Heart right ventricle (tissue), 16 donors: Measurements from ENCODE around the gene ABR. TPM values are rescaled to one million over a fixed set of nuclear protein-coding genes. Genes with fewer than 3 reads are reported as not detected.

Experiments used
- ATAC-seq, 8 donors: fragments of 200-7000 bp; cut with Tn5 transposase; one replicate each; pipeline ENCODE4 v1.9.1; 2020; ENCODE audit warnings: mild to moderate bottlenecking in 8 of 8, moderate library complexity in 8 of 8, moderate number of reproducible peaks in 1 of 8
- DNase-seq, 2 donors: peaks; one replicate each; pipeline ENCODE4 v3.0.0-alpha.2; 2020
- H3K27ac ChIP-seq, 10 donors: fragments of 200-600 bp; sonication (generic) in 2 of 10; one replicate each; pipeline versions ENCODE4 v1.5.0 to v1.8.0; 2020 to 2022; ENCODE audit warnings: mild to moderate bottlenecking in 3 of 10
- H3K27me3 ChIP-seq, 7 donors: fragments of 200-600 bp; one replicate each; pipeline ENCODE4 v1.8.0; 2021 to 2022; ENCODE audit warnings: mild to moderate bottlenecking in 2 of 7
- H3K36me3 ChIP-seq, 9 donors: fragments of 200-600 bp; sonication (generic) in 1 of 9; one replicate each; pipeline versions ENCODE4 v1.5.0 to v1.8.0; 2020 to 2022; ENCODE audit warnings: mild to moderate bottlenecking in 2 of 9
- H3K4me1 ChIP-seq, 9 donors: fragments of 200-600 bp; sonication (generic) in 1 of 9; one replicate each; pipeline versions ENCODE4 v1.5.0 to v1.8.0; 2020 to 2022; ENCODE audit warnings: mild to moderate bottlenecking in 4 of 9
- H3K4me3 ChIP-seq, 10 donors: fragments of 200-600 bp; sonication (generic) in 2 of 10; one replicate each; pipeline versions ENCODE4 v1.5.0 to v1.8.0; 2020 to 2022; ENCODE audit warnings: mild to moderate bottlenecking in 7 of 10, moderate library complexity in 2 of 10
- H3K9me3 ChIP-seq, 11 donors: fragments of 200-600 bp in 10 of 11; sonication (generic) in 2 of 11; one replicate each; pipeline versions ENCODE4 v1.5.0 to v1.8.0; 2013 to 2022; ENCODE audit warnings: mild to moderate bottlenecking in 2 of 11, control low read depth in 1 of 11, moderate library complexity in 1 of 11
- WGBS, 2 donors: extraction: QIAGEN DNeasy Blood & Tissue Kit; methylation state at CpG; one replicate each; pipeline ENCODE4 v1.1.7; 2013; ENCODE audit warnings: inconsistent platforms in 1 of 2; 5-methylcytosine and 5-hydroxymethylcytosine counted together
- intact Hi-C, 10 donors: fragments of 100-400 bp; cut with DNase I; formaldehyde crosslinking; loops; one replicate each; pipeline versions ENCODE4 v1.11.1 to v1.14.2; 2022
- polyA plus RNA-seq, 2 donors: library from polyadenylated mRNA; stranded (reverse); fragments of 200-250 nt; gene quantifications; one replicate each; pipeline ENCODE4 v1.2.3, GENCODE V29; 2013
- total RNA-seq, 10 donors: library from RNA; stranded (reverse); fragmentation: NEBNext Ultra II Directional in 3 of 10; extraction: Animal tissue kit (Norgen Biotek cat#: 25700) in 3 of 10; gene quantifications; one replicate each; pipeline versions ENCODE4 v1.2.1 to v1.2.4, GENCODE V29; 2021 to 2023
- TF ChIP-seq, protein P1 (sequence below), 9 donors: fragments of 200-600 bp; sonication (generic) in 2 of 9; IDR thresholded peaks; one replicate each; pipeline versions ENCODE4 v1.5.0 to v1.8.0; 2021 to 2022; ENCODE audit warnings: antibody characterized with exemption in 9 of 9, mild to moderate bottlenecking in 5 of 9, moderate library complexity in 1 of 9
- donor health status: Arrhythmogenic right ventricular cardiomyopathy.
- donor health status: ischemic (EF 13 %, LVEDD 7.1; RV severe dilation, severe dysfunction).
- donor health status: healthy with polysubstance abuse.
- donor health status: DM: no; HTN: yes; CAD: no.
- donor health status: DM: no; HTN: no; CAD: no.
- donor health status: ischemic (EF 25% LVEDD 6.9; RV normal size, moderate dysfunction).
- donor health status: ischemic (EF 25% LVEDD 5.7; RV mildly dilated, moderate dysfunction).
- donor health status: healthy.
- donor health status: DM: yes; HTN: yes; CAD: no.
- donor health status: Ischemic cardiomyopathy.
- donor health status: ischemic (EF 35%, LVEDD 5.7; RV mildly dilated, moderate dysfunction).
- donor health status: nonischemic (EF 11% LVEDD 7.7; RV severe dilation, severe dysfunction).
- donor health status: DM: yes; HTN: yes; CAD: no.
- donor health status: PGD.
- donor health status: ischemic (EF 29% LVEDD 5.4; RV normal size, mild dysfunction).
- donor health status: nonischemic (EF 23%, LVEDD 6.1; RV moderate dilation, normal function).

Gene ABR
- total and polyA plus RNA-seq, 12 donors = 49.1 to 173 (median 143) TPM

DNA sequence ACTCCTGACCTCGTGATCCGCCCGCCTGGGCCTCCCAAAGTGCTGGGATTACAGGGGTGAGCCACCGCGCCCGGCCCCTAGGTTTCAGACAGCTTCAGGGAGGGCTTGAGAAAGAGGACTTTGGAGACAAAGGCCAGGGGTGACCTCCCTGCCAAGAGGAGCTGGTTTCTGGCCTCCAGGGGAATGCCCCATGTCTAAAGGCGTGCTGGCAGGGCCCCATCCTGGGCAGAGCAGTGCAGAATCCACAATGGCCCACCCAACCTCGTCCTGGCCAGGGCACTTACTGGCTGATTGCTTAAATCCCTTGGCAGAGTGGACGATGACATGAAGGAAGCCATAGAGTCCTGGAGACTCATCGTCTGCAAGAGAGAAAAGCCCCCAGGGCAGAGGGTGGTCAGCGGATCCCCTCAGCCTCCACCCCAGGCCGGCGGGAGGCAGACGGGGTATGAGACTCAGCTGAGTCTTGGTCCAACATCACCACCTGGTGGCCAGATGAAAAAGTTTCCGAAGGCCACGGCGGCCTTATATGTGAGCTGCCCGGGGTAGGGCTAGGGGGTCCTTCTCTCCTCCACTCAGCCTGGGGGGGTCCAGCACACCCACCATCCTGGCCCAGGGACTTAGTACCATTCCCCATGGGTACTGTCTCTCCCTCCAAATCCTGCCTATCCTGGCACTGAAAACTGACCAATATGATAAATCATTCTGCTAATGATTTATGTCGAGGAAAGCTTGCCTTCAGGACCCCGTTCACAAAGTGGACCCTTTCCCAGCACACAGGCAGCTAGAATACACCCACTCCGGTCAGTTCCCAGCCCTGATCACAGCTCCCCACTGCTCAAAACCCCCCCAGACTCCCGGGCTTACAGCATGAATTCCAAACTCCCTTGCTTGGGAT lies 123.8 kb downstream of the ABR start:
- TF ChIP-seq, protein P1, sequence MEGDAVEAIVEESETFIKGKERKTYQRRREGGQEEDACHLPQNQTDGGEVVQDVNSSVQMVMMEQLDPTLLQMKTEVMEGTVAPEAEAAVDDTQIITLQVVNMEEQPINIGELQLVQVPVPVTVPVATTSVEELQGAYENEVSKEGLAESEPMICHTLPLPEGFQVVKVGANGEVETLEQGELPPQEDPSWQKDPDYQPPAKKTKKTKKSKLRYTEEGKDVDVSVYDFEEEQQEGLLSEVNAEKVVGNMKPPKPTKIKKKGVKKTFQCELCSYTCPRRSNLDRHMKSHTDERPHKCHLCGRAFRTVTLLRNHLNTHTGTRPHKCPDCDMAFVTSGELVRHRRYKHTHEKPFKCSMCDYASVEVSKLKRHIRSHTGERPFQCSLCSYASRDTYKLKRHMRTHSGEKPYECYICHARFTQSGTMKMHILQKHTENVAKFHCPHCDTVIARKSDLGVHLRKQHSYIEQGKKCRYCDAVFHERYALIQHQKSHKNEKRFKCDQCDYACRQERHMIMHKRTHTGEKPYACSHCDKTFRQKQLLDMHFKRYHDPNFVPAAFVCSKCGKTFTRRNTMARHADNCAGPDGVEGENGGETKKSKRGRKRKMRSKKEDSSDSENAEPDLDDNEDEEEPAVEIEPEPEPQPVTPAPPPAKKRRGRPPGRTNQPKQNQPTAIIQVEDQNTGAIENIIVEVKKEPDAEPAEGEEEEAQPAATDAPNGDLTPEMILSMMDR (IDR thresholded peaks at IDR 0.05) = peak; percentile 77 to 88 (median 83)
- 45 to 49% methylated on average over 22 of the region's 22 CpGs for WGBS, 2 donors
- intact Hi-C loops = loop anchor here in 9 of 10 donors (2.0 to 10.0 kb wide), 9 partner anchors 51 to 264 kb away; partner anchors contain the start of gene TIMM22 (in 1 of the 9)

DNA sequence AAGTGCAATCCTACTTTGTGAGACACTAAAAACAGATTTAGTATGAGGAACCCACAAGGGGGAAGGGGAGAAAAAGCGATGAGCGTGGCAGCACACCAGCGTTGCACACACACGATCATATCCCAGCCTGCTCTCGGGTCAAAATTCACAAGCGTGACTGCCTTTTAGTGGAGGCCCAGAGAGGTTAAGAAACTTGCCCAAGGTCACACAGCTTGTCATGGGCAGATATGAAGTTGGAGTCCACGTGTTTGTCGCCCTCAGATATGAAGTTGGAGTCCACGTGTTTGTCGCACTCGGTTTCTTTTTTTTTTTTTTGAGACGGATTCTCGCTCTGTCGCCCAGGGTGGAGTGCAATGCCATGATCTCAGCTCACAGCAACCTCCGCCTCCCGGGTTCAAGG lies 124.5 kb downstream of the ABR start:
- TF ChIP-seq, protein P1 (IDR thresholded peaks at IDR 0.05) = no peak
- Histone ChIP-seq H3K27me3 (no peaks in the 10 kb centered on the region), H3K36me3 (peaks cover 0 to 69% (median 43%) of the 10 kb centered on the region in 9 donors), H3K9me3 (no peaks in the 10 kb centered on the region), H3K27ac (peak overlapping the region in 1 of 10 donors; percentile 52), H3K4me3 (no peak overlapping the region), H3K4me1 (peaks cover 2 to 28% (median 13%) of the 10 kb centered on the region in 9 donors)
- 89 to 92% methylated on average over 16 of the region's 16 CpGs for WGBS, 2 donors
- DNase-seq (no peak), ATAC-seq (no peak)
- intact Hi-C loops = loop anchor here in 9 of 10 donors (5.0 to 10.0 kb wide), 7 partner anchors 52 to 263 kb away; no protein-coding TSS in a partner anchor

More for the DNA sequence above, 123.8 kb downstream of the ABR start:
- DNase-seq = peak; percentile 64 to 75
- Histone ChIP-seq H3K4me1 (peaks cover 2 to 28% (median 13%) of the 10 kb centered on the region in 9 donors), H3K9me3 (no peaks in the 10 kb centered on the region), H3K27me3 (no peaks in the 10 kb centered on the region), H3K36me3 (peaks cover 0 to 73% (median 45%) of the 10 kb centered on the region in 9 donors), H3K4me3 (no peak overlapping the region), H3K27ac (peak overlapping the region in 7 of 10 donors; percentile 4 to 61 (median 34))
- peak; percentile 61 to 83 (median 82) for ATAC-seq

- intact Hi-C loops = loop anchor here in 9 of 10 donors (5.0 to 10.0 kb wide), 7 partner anchors 52 to 262 kb away; no protein-coding TSS in a partner anchor
- DNase-seq (no peak), ATAC-seq (no peak)
- H3K4me1 ChIP-seq = peaks cover 2 to 28% (median 13%) of the 10 kb centered on the region in 9 donors
- peak overlapping the region in 1 of 10 donors; percentile 81 for H3K27ac ChIP-seq
- no peaks in the 10 kb centered on the region for H3K9me3 ChIP-seq
- H3K4me3 ChIP-seq = no peak overlapping the region
- H3K27me3 ChIP-seq = no peaks in the 10 kb centered on the region
- H3K36me3 ChIP-seq = peaks cover 0 to 69% (median 43%) of the 10 kb centered on the region in 9 donors
- TF ChIP-seq, protein P1 (IDR thresholded peaks at IDR 0.05) = no peak
- WGBS, 2 donors = 86 to 88% methylated on average over 4 of the region's 4 CpGs
These were observed 125.1 kb downstream of the ABR start for GRCh38 chr17:1054656-1055055.

- peaks cover 2 to 28% (median 15%) of the 10 kb centered on the region in 9 donors for H3K4me1 ChIP-seq
- DNase-seq (peak; percentile 51 to 65), ATAC-seq (peak in 6 of 8 donors; percentile 21 to 61 (median 26))
- peak overlapping the region in 8 of 10 donors; percentile 11 to 81 (median 74) for H3K27ac ChIP-seq
- intact Hi-C loops = loop anchor here in 7 of 10 donors (5.0 to 10.0 kb wide), 4 partner anchors 52 to 259 kb away; no protein-coding TSS in a partner anchor
- peak overlapping the region in 1 of 10 donors; percentile 31 for H3K4me3 ChIP-seq
- 70 to 81% methylated on average over 35 of the region's 35 CpGs for WGBS, 2 donors
- TF ChIP-seq, protein P1 (IDR thresholded peaks at IDR 0.05) = no peak
- no peaks in the 10 kb centered on the region for H3K27me3 ChIP-seq
- peaks cover 0 to 69% (median 36%) of the 10 kb centered on the region in 9 donors for H3K36me3 ChIP-seq
- no peaks in the 10 kb centered on the region for H3K9me3 ChIP-seq
These were observed 126.0 kb downstream of the ABR start for GRCh38 chr17:1053661-1054360.
